Measurements from ENCODE around the gene PRR19.

PRR19 gene

DNA sequence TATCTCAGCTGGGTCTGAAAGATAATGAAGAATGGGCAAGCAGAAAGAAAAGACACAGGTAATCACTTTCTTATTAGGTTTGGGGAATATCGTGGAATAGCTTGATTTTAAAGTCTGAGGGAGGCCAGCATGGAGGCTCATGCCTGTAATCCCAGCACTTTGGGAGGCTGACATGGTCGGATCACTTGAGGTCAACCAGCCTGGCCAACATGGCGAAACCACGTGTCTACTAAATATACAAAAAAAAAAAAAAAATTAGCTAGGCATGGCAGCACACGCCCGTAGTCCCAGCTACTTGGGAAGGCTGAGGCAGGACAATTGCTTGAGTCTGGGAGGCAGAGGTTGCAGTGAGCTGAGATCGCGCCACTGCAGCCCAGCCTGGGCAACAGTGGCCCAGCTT, 1.9 kb downstream of the PRR19 start:
- Histone ChIP-seq H4K91ac (ENCODE audit: low read length) (no peak overlapping the region), H3K79me1 (replicated peaks; ENCODE audit: low read length, poor library complexity, severe bottlenecking) (peaks cover 5% of the 10 kb centered on the region), H3K23ac (ENCODE audit: low read length in 2 of 2) (no peak overlapping the region), H3K27ac (ENCODE audit: low read length, poor library complexity, severe bottlenecking) (no peak overlapping the region), H2BK5ac (ENCODE audit: low read depth, low read length, poor library complexity, severe bottlenecking) (no peak overlapping the region), H3K18ac (ENCODE audit: low read depth in 1 of 2, low read length in 2 of 2) (no peak overlapping the region), H3K9ac (ENCODE audit: low read length) (no peak overlapping the region), H3K14ac (ENCODE audit: low read length in 2 of 2) (no peak overlapping the region), H3K27me3 (ENCODE audit: control insufficient read depth in 1 of 2, insufficient read depth in 1 of 2, low read length in 2 of 2) (no peaks in the 10 kb centered on the region), H2AK5ac (ENCODE audit: low read length, severe bottlenecking) (no peak overlapping the region), H3K4me2 (ENCODE audit: low read length, poor library complexity, severe bottlenecking) (no peak overlapping the region), H3K4me3 (ENCODE audit: insufficient read depth in 1 of 2, low read depth in 1 of 2, low read length in 2 of 2) (no peak overlapping the region), H2BK15ac (ENCODE audit: low read depth, poor library complexity, severe bottlenecking) (no peak overlapping the region), H3K9me3 (ENCODE audit: control insufficient read depth, low read length) (no peaks in the 10 kb centered on the region), H2AFZ (ENCODE audit: low read depth, low read length) (no peak overlapping the region), H3K4me1 (ENCODE audit: control insufficient read depth, insufficient read depth, low read depth, low read length) (peaks cover 13% of the 10 kb centered on the region), H4K8ac (ENCODE audit: low read length) (no peak overlapping the region), H3K36me3 (ENCODE audit: control insufficient read depth in 1 of 2, insufficient read depth in 2 of 2, low read depth in 1 of 2, low read length in 2 of 2) (peaks cover 0 to 5% of the 10 kb centered on the region in 2 experiments), H2BK12ac (ENCODE audit: low read length in 2 of 2) (peak overlapping the region in 1 of 2 experiments; percentile 42), H2BK120ac (ENCODE audit: low read depth, low read length) (no peak overlapping the region), H3K4ac (ENCODE audit: low read depth in 1 of 2, low read length in 2 of 2) (no peak overlapping the region)
- 99% methylated on average over 4 of the region's 8 CpGs for WGBS
- DNase-seq = no peak

DNA sequence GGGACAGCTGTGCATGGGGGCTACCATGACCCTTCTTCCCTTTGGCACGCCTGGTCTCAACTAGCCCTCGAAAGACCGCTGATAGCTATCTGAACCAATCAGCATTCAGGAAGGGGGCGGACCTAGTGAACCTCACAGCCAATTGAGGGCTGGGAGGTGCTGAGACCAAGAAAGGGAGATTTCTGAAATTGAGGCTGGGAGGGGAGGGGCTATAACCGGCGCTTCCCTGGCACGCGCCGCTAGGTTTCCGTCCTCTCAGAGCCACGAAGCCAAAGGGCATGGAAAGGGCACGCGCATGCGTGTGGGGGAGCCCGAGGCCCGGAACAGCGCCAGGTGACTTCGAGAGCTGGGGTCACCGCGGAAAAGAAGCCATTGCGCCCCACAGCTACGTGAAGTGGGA, 4.7 kb downstream of the PRR19 start:
- Histone ChIP-seq H3K27me3 (ENCODE audit: control insufficient read depth in 1 of 2, insufficient read depth in 1 of 2, low read length in 2 of 2) (no peaks in the 10 kb centered on the region), H2BK120ac (ENCODE audit: low read depth, low read length) (no peak overlapping the region), H2AFZ (ENCODE audit: low read depth, low read length) (no peak overlapping the region), H2BK15ac (ENCODE audit: low read depth, poor library complexity, severe bottlenecking) (no peak overlapping the region), H3K79me1 (replicated peaks; ENCODE audit: low read length, poor library complexity, severe bottlenecking) (peaks cover under 1% of the 10 kb centered on the region), H2BK5ac (ENCODE audit: low read depth, low read length, poor library complexity, severe bottlenecking) (no peak overlapping the region), H3K27ac (ENCODE audit: low read length, poor library complexity, severe bottlenecking) (no peak overlapping the region), H3K4ac (ENCODE audit: low read depth in 1 of 2, low read length in 2 of 2) (no peak overlapping the region), H3K4me1 (ENCODE audit: control insufficient read depth, insufficient read depth, low read depth, low read length) (peaks cover 10% of the 10 kb centered on the region), H2BK12ac (ENCODE audit: low read length in 2 of 2) (no peak overlapping the region), H3K9me3 (ENCODE audit: control insufficient read depth, low read length) (no peaks in the 10 kb centered on the region), H3K18ac (ENCODE audit: low read depth in 1 of 2, low read length in 2 of 2) (no peak overlapping the region), H3K9ac (ENCODE audit: low read length) (no peak overlapping the region), H2AK5ac (ENCODE audit: low read length, severe bottlenecking) (no peak overlapping the region), H4K91ac (ENCODE audit: low read length) (peak overlapping the region; percentile 54), H3K36me3 (ENCODE audit: control insufficient read depth in 1 of 2, insufficient read depth in 2 of 2, low read depth in 1 of 2, low read length in 2 of 2) (peaks cover 0 to 3% of the 10 kb centered on the region in 2 experiments), H3K14ac (ENCODE audit: low read length in 2 of 2) (peak overlapping the region in 1 of 2 experiments; percentile 79), H4K8ac (ENCODE audit: low read length) (no peak overlapping the region), H3K4me2 (ENCODE audit: low read length, poor library complexity, severe bottlenecking) (no peak overlapping the region), H3K4me3 (ENCODE audit: insufficient read depth in 1 of 2, low read depth in 1 of 2, low read length in 2 of 2) (no peak overlapping the region), H3K23ac (ENCODE audit: low read length in 2 of 2) (no peak overlapping the region)
- 94% methylated on average over 22 of the region's 22 CpGs for WGBS
- no peak for DNase-seq

DNA sequence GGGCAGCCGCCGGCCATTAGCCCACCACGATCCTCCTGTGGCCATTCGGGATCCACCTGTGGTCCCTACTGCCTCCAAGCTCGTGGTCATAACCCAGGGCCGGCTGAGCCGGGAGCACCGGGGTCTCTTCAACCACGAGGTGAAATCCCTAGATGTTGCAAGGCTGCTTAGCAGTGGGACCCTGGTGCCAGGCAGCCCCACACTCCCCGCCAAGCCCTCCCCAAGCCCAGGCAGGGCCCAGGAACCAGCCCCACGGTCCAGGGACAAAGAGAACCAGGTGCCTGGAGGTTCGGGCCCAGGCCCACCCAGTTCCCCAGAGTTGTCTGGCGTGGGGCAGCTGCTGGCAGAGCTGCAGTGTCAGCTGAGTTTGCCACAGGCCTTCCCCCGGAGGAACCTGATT, 7.8 kb downstream of the PRR19 start:
- H2AK5ac ChIP-seq (ENCODE audit: low read length, severe bottlenecking) = no peak overlapping the region
- no peak overlapping the region for H2BK120ac ChIP-seq (ENCODE audit: low read depth, low read length)
- 87% methylated on average over 14 of the region's 14 CpGs for WGBS
- no peak overlapping the region for H2BK5ac ChIP-seq (ENCODE audit: low read depth, low read length, poor library complexity, severe bottlenecking)
- no peak overlapping the region for H3K4me2 ChIP-seq (ENCODE audit: low read length, poor library complexity, severe bottlenecking)
- peaks cover 10% of the 10 kb centered on the region for H3K4me1 ChIP-seq (ENCODE audit: control insufficient read depth, insufficient read depth, low read depth, low read length)
- no peak overlapping the region for H3K27ac ChIP-seq (ENCODE audit: low read length, poor library complexity, severe bottlenecking)
- no peak overlapping the region for H2BK12ac ChIP-seq (ENCODE audit: low read length in 2 of 2)
- H3K9me3 ChIP-seq (ENCODE audit: control insufficient read depth, low read length) = no peaks in the 10 kb centered on the region
- no peak overlapping the region for H4K8ac ChIP-seq (ENCODE audit: low read length)
- peaks cover 23 to 24% of the 10 kb centered on the region in 2 experiments for H3K27me3 ChIP-seq (ENCODE audit: control insufficient read depth in 1 of 2, insufficient read depth in 1 of 2, low read length in 2 of 2)
- no peak overlapping the region for H2BK15ac ChIP-seq (ENCODE audit: low read depth, poor library complexity, severe bottlenecking)
- H3K36me3 ChIP-seq (ENCODE audit: control insufficient read depth in 1 of 2, insufficient read depth in 2 of 2, low read depth in 1 of 2, low read length in 2 of 2) = peaks cover 0 to 3% of the 10 kb centered on the region in 2 experiments
- H3K4ac ChIP-seq (ENCODE audit: low read depth in 1 of 2, low read length in 2 of 2) = no peak overlapping the region
- DNase-seq = no peak
- H3K4me3 ChIP-seq (ENCODE audit: insufficient read depth in 1 of 2, low read depth in 1 of 2, low read length in 2 of 2) = no peak overlapping the region
- no peak overlapping the region for H4K91ac ChIP-seq (ENCODE audit: low read length)
- no peaks in the 10 kb centered on the region for H3K79me1 ChIP-seq (replicated peaks; ENCODE audit: low read length, poor library complexity, severe bottlenecking)
- H3K14ac ChIP-seq (ENCODE audit: low read length in 2 of 2) = no peak overlapping the region
- no peak overlapping the region for H3K9ac ChIP-seq (ENCODE audit: low read length)
- no peak overlapping the region for H2AFZ ChIP-seq (ENCODE audit: low read depth, low read length)
- no peak overlapping the region for H3K18ac ChIP-seq (ENCODE audit: low read depth in 1 of 2, low read length in 2 of 2)
- no peak overlapping the region for H3K23ac ChIP-seq (ENCODE audit: low read length in 2 of 2)

DNA sequence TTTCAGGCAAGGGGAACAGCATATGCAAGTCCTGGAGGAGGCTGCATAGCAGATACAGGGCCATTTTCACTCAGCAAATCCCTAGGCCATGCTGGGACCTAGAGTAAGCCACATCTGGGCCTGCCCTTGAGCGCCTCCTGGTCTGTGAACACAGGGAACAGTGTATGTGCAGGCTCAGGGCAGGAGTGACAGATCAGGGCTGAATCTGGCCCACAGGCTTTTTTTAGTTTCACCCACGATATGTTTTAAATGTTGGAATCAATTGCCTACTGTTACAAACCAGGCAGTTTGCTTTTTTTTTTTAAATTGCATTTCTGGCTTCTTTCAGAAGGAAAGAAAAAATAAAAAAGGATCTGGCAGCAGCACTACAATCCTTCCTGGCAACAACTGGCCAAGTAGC, 9.7 kb downstream of the PRR19 start:
- H2AFZ ChIP-seq (ENCODE audit: low read depth, low read length) = no peak overlapping the region
- peaks cover 30 to 31% of the 10 kb centered on the region in 2 experiments for H3K27me3 ChIP-seq (ENCODE audit: control insufficient read depth in 1 of 2, insufficient read depth in 1 of 2, low read length in 2 of 2)
- no peak overlapping the region for H2BK15ac ChIP-seq (ENCODE audit: low read depth, poor library complexity, severe bottlenecking)
- H3K23ac ChIP-seq (ENCODE audit: low read length in 2 of 2) = no peak overlapping the region
- no peak overlapping the region for H3K4me3 ChIP-seq (ENCODE audit: insufficient read depth in 1 of 2, low read depth in 1 of 2, low read length in 2 of 2)
- H2BK120ac ChIP-seq (ENCODE audit: low read depth, low read length) = no peak overlapping the region
- H3K27ac ChIP-seq (ENCODE audit: low read length, poor library complexity, severe bottlenecking) = no peak overlapping the region
- no peaks in the 10 kb centered on the region for H3K9me3 ChIP-seq (ENCODE audit: control insufficient read depth, low read length)
- no peak overlapping the region for H4K91ac ChIP-seq (ENCODE audit: low read length)
- peaks cover 10% of the 10 kb centered on the region for H3K4me1 ChIP-seq (ENCODE audit: control insufficient read depth, insufficient read depth, low read depth, low read length)
- no peak for DNase-seq
- no peak overlapping the region for H2BK5ac ChIP-seq (ENCODE audit: low read depth, low read length, poor library complexity, severe bottlenecking)
- H2AK5ac ChIP-seq (ENCODE audit: low read length, severe bottlenecking) = no peak overlapping the region
- H3K4ac ChIP-seq (ENCODE audit: low read depth in 1 of 2, low read length in 2 of 2) = no peak overlapping the region
- no peak overlapping the region for H3K4me2 ChIP-seq (ENCODE audit: low read length, poor library complexity, severe bottlenecking)
- H3K36me3 ChIP-seq (ENCODE audit: control insufficient read depth in 1 of 2, insufficient read depth in 2 of 2, low read depth in 1 of 2, low read length in 2 of 2) = peaks cover 0 to 3% of the 10 kb centered on the region in 2 experiments
- H4K8ac ChIP-seq (ENCODE audit: low read length) = no peak overlapping the region
- H3K14ac ChIP-seq (ENCODE audit: low read length in 2 of 2) = no peak overlapping the region
- no peak overlapping the region for H2BK12ac ChIP-seq (ENCODE audit: low read length in 2 of 2)
- no peak overlapping the region for H3K9ac ChIP-seq (ENCODE audit: low read length)
- WGBS = 45% methylated on average over 1 of the region's 2 CpGs
- no peaks in the 10 kb centered on the region for H3K79me1 ChIP-seq (replicated peaks; ENCODE audit: low read length, poor library complexity, severe bottlenecking)
- H3K18ac ChIP-seq (ENCODE audit: low read depth in 1 of 2, low read length in 2 of 2) = no peak overlapping the region
